Liver (tissue), 9 donors: Measurements from ENCODE around the gene PADI3. TPM values are rescaled to one million over a fixed set of nuclear protein-coding genes. Genes with fewer than 3 reads are reported as not detected.

Experiments used
- DNase-seq: peaks from one replicate; pipeline ENCODE4 v3.0.0-alpha.2; 2017; ENCODE audit warnings: low spot score
- H3K27ac ChIP-seq, 2 donors: one replicate each; pipeline ENCODE4 v1.7.0; 2013; ENCODE audit warnings: inconsistent platforms in 2 of 2, low read length in 2 of 2, control low read depth in 1 of 2, low read depth in 1 of 2, mild to moderate bottlenecking in 1 of 2
- H3K27me3 ChIP-seq, 4 donors: one replicate each; pipeline versions ENCODE4 v1.6.1 to v1.7.0; 2013; ENCODE audit warnings: low read length in 3 of 4, inconsistent platforms in 1 of 4, mild to moderate bottlenecking in 1 of 4, moderate library complexity in 1 of 4; ENCODE audit not compliant: control insufficient read depth in 4 of 4, insufficient read depth in 4 of 4
- H3K36me3 ChIP-seq, 4 donors: one replicate each; pipeline versions ENCODE4 v1.6.1 to v1.7.0; 2013; ENCODE audit warnings: low read length in 3 of 4, mild to moderate bottlenecking in 3 of 4, low read depth in 1 of 4, moderate library complexity in 1 of 4; ENCODE audit not compliant: control insufficient read depth in 4 of 4, insufficient read depth in 3 of 4
- H3K4me1 ChIP-seq, 4 donors: one replicate each; pipeline versions ENCODE4 v1.6.1 to v1.7.0; 2013; ENCODE audit warnings: low read length in 3 of 4, mild to moderate bottlenecking in 3 of 4, moderate library complexity in 1 of 4; ENCODE audit not compliant: control insufficient read depth in 4 of 4, insufficient read depth in 4 of 4
- H3K4me3 ChIP-seq, 3 donors: one replicate each; pipeline versions ENCODE4 v1.6.1 to v1.7.0; 2013; ENCODE audit warnings: low read length in 3 of 3, control low read depth in 1 of 3, low read depth in 1 of 3, mild to moderate bottlenecking in 1 of 3
- H3K9ac ChIP-seq, 2 donors: one replicate each; pipeline ENCODE4 v1.7.0; 2013; ENCODE audit warnings: low read length in 2 of 2, mild to moderate bottlenecking in 2 of 2, moderate library complexity in 2 of 2, control low read depth in 1 of 2, low read depth in 1 of 2
- H3K9me3 ChIP-seq, 4 donors: one replicate each; pipeline versions ENCODE4 v1.6.1 to v1.7.0; 2013; ENCODE audit warnings: low read length in 3 of 4; ENCODE audit not compliant: control insufficient read depth in 4 of 4
- CTCF ChIP-seq: fragments of 150-350 bp; IDR thresholded peaks from 2 replicates; pipeline ENCODE4 v1.5.1; 2017; ENCODE audit warnings: improper control_type of control experiment, low read depth, low read length; ENCODE audit not compliant: missing input control
- EGR1 ChIP-seq, 2 donors: IDR thresholded peaks; 2 replicates each; pipeline ENCODE4 v1.6.1; 2016 to 2018; ENCODE audit warnings: antibody characterized with exemption in 2 of 2, low read depth in 2 of 2
- FOXA1 ChIP-seq: IDR thresholded peaks from 2 replicates; pipeline ENCODE4 v1.6.1; 2016; ENCODE audit warnings: antibody characterized with exemption
- FOXA2 ChIP-seq: IDR thresholded peaks from 2 replicates; pipeline ENCODE4 v1.6.1; 2016; ENCODE audit warnings: antibody characterized with exemption
- GABPA ChIP-seq, 2 donors: IDR thresholded peaks in 1 of 2; conservative IDR thresholded peaks in 1 of 2; 2 replicates each; pipeline ENCODE4 v1.6.1; 2016; ENCODE audit warnings: antibody characterized with exemption in 2 of 2, mild to moderate bottlenecking in 1 of 2, moderate library complexity in 1 of 2
- HNF4A ChIP-seq, 2 donors: conservative IDR thresholded peaks; 2 replicates each; pipeline ENCODE4 v1.6.1; 2016; ENCODE audit warnings: antibody characterized with exemption in 2 of 2, mild to moderate bottlenecking in 2 of 2
- HNF4G ChIP-seq: IDR thresholded peaks from 2 replicates; pipeline ENCODE4 v1.6.1; 2016; ENCODE audit warnings: antibody characterized with exemption
- JUND ChIP-seq, 2 donors: IDR thresholded peaks; 2 replicates each; pipeline ENCODE4 v1.6.1; 2016; ENCODE audit warnings: antibody characterized with exemption in 2 of 2
- MAX ChIP-seq: IDR thresholded peaks from 2 replicates; pipeline ENCODE4 v1.6.1; 2016; ENCODE audit warnings: antibody characterized with exemption
- NR2F2 ChIP-seq: IDR thresholded peaks from 2 replicates; pipeline ENCODE4 v1.6.1; 2016; ENCODE audit warnings: antibody characterized with exemption
- RAD21 ChIP-seq, 2 donors: IDR thresholded peaks; 2 replicates each; pipeline ENCODE4 v1.6.1; 2016; ENCODE audit warnings: antibody characterized with exemption in 2 of 2, mild to moderate bottlenecking in 2 of 2
- RXRA ChIP-seq, 2 donors: IDR thresholded peaks; 2 replicates each; pipeline ENCODE4 v1.6.1; 2017 to 2018; ENCODE audit warnings: antibody characterized with exemption in 2 of 2, mild to moderate bottlenecking in 1 of 2
- SP1 ChIP-seq: IDR thresholded peaks from 2 replicates; pipeline ENCODE4 v1.6.1; 2018; ENCODE audit warnings: antibody characterized with exemption, mild to moderate bottlenecking
- TAF1 ChIP-seq: conservative IDR thresholded peaks from 2 replicates; pipeline ENCODE4 v1.6.1; 2016; ENCODE audit warnings: antibody characterized with exemption, mild to moderate bottlenecking
- YY1 ChIP-seq: IDR thresholded peaks from 2 replicates; pipeline ENCODE4 v1.6.1; 2016; ENCODE audit warnings: antibody characterized with exemption, mild to moderate bottlenecking
- WGBS: extraction: QIAGEN DNeasy Blood & Tissue Kit; methylation state at CpG from one replicate; pipeline ENCODE4 v1.1.7; 2013; 5-methylcytosine and 5-hydroxymethylcytosine counted together
- polyA plus RNA-seq, 2 donors: library from polyadenylated mRNA; stranded (reverse) in 1 of 2; unstranded in 1 of 2; fragments of 200-250 nt in 1 of 2; fragments of >200 nt in 1 of 2; fragmentation: Nextera tagmentation in 1 of 2; extraction: Ambion mirVana in 1 of 2; gene quantifications; one replicate each; pipeline versions ENCODE4 v1.2.1 to v1.2.3, GENCODE V29; 2013 to 2015
- total RNA-seq, 2 donors: library from RNA; depleted of rRNA; stranded (reverse); fragments of >200 nt; gene quantifications; one replicate each; pipeline ENCODE4 v1.2.3, GENCODE V29; 2014
- TF ChIP-seq, protein P1 (sequence below): IDR thresholded peaks from 2 replicates; pipeline ENCODE4 v1.6.1; 2016; ENCODE audit warnings: antibody characterized with exemption
- TF ChIP-seq, protein P2 (sequence below): IDR thresholded peaks from 2 replicates; pipeline ENCODE4 v1.6.1; 2016; ENCODE audit warnings: antibody characterized with exemption, mild to moderate bottlenecking
- TF ChIP-seq, protein P3 (sequence below): IDR thresholded peaks from 2 replicates; pipeline ENCODE4 v1.6.1; 2016; ENCODE audit warnings: antibody characterized with exemption
- donor health status: healthy.
- donor health status: healthy.
- donor health status: healthy.
- donor health status: healthy.
- donor health status: healthy.

The PADI3 gene
- total and polyA plus RNA-seq, 4 donors, result not detected

- DNase-seq, result no peak
- H3K27ac ChIP-seq, result no peak overlapping the region
- H3K9me3 ChIP-seq, result no peaks in the 10 kb centered on the region
- H3K27me3 ChIP-seq, result peaks cover 0 to 3% (median 0%) of the 10 kb centered on the region in 4 donors
- TF ChIP-seq FOXA2 (no peak), JUND (IDR thresholded peaks at IDR 0.05) (no peak), CTCF (no peak), YY1 (no peak), EGR1 (IDR thresholded peaks at IDR 0.05; ENCODE audit: low read depth in 2 of 2) (no peak), FOXA1 (no peak), SP1 (no peak), RXRA (IDR thresholded peaks at IDR 0.05) (no peak), HNF4A (conservative IDR thresholded peaks at IDR 0.05) (no peak), TAF1 (no peak), NR2F2 (no peak), RAD21 (IDR thresholded peaks at IDR 0.05) (no peak), MAX (no peak), HNF4G (no peak), GABPA (IDR thresholded peaks at IDR 0.05 in 1 of 2, conservative IDR thresholded peaks at IDR 0.05 in 1 of 2) (no peak)
- TF ChIP-seq, protein P1, sequence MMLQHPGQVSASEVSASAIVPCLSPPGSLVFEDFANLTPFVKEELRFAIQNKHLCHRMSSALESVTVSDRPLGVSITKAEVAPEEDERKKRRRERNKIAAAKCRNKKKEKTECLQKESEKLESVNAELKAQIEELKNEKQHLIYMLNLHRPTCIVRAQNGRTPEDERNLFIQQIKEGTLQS, result no peak
- TF ChIP-seq, protein P2, sequence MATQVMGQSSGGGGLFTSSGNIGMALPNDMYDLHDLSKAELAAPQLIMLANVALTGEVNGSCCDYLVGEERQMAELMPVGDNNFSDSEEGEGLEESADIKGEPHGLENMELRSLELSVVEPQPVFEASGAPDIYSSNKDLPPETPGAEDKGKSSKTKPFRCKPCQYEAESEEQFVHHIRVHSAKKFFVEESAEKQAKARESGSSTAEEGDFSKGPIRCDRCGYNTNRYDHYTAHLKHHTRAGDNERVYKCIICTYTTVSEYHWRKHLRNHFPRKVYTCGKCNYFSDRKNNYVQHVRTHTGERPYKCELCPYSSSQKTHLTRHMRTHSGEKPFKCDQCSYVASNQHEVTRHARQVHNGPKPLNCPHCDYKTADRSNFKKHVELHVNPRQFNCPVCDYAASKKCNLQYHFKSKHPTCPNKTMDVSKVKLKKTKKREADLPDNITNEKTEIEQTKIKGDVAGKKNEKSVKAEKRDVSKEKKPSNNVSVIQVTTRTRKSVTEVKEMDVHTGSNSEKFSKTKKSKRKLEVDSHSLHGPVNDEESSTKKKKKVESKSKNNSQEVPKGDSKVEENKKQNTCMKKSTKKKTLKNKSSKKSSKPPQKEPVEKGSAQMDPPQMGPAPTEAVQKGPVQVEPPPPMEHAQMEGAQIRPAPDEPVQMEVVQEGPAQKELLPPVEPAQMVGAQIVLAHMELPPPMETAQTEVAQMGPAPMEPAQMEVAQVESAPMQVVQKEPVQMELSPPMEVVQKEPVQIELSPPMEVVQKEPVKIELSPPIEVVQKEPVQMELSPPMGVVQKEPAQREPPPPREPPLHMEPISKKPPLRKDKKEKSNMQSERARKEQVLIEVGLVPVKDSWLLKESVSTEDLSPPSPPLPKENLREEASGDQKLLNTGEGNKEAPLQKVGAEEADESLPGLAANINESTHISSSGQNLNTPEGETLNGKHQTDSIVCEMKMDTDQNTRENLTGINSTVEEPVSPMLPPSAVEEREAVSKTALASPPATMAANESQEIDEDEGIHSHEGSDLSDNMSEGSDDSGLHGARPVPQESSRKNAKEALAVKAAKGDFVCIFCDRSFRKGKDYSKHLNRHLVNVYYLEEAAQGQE, result no peak
- TF ChIP-seq, protein P3, sequence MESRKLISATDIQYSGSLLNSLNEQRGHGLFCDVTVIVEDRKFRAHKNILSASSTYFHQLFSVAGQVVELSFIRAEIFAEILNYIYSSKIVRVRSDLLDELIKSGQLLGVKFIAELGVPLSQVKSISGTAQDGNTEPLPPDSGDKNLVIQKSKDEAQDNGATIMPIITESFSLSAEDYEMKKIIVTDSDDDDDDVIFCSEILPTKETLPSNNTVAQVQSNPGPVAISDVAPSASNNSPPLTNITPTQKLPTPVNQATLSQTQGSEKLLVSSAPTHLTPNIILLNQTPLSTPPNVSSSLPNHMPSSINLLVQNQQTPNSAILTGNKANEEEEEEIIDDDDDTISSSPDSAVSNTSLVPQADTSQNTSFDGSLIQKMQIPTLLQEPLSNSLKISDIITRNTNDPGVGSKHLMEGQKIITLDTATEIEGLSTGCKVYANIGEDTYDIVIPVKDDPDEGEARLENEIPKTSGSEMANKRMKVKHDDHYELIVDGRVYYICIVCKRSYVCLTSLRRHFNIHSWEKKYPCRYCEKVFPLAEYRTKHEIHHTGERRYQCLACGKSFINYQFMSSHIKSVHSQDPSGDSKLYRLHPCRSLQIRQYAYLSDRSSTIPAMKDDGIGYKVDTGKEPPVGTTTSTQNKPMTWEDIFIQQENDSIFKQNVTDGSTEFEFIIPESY, result no peak
- H3K9ac ChIP-seq, result no peak overlapping the region
- H3K36me3 ChIP-seq, result no peaks in the 10 kb centered on the region
- no peak overlapping the region for H3K4me3 ChIP-seq
- H3K4me1 ChIP-seq, result no peaks in the 10 kb centered on the region
- WGBS, result 85% methylated on average over 2 of the region's 2 CpGs
Measured at GRCh38 chr1:17265162-17265561, 16.3 kb downstream of the PADI3 start.
